GM12875 (cell line): ENCODE measurements around the gene DCLRE1B.

Experiments used
- H3K4me3 ChIP-seq: one replicate; pipeline ENCODE4 v1.5.1; 2011; ENCODE audit warnings: low read depth, low read length, control low read depth
- CTCF ChIP-seq: IDR thresholded peaks from 2 replicates; pipeline ENCODE4 v1.5.1; 2011; ENCODE audit warnings: low read depth, mild to moderate bottlenecking, control low read depth, inconsistent platforms, low read length, moderate library complexity, borderline replicate concordance; ENCODE audit not compliant: insufficient read depth

Gene DCLRE1B

GRCh38 chr1:113904674-113905434, at the start of gene DCLRE1B, which contains the start of gene AP4B1:
Gene DCLRE1B (plus strand): TSS chr1:113905326. CDS start chr1:113905587, 261 bp downstream.
Gene AP4B1 (minus strand): TSS chr1:113904799. CDS start chr1:113904717, 82 bp downstream.
- peak; percentile 68 for TF ChIP-seq CTCF
- peak within 1 kb of the TSS; percentile 75 for H3K4me3 ChIP-seq

DNA sequence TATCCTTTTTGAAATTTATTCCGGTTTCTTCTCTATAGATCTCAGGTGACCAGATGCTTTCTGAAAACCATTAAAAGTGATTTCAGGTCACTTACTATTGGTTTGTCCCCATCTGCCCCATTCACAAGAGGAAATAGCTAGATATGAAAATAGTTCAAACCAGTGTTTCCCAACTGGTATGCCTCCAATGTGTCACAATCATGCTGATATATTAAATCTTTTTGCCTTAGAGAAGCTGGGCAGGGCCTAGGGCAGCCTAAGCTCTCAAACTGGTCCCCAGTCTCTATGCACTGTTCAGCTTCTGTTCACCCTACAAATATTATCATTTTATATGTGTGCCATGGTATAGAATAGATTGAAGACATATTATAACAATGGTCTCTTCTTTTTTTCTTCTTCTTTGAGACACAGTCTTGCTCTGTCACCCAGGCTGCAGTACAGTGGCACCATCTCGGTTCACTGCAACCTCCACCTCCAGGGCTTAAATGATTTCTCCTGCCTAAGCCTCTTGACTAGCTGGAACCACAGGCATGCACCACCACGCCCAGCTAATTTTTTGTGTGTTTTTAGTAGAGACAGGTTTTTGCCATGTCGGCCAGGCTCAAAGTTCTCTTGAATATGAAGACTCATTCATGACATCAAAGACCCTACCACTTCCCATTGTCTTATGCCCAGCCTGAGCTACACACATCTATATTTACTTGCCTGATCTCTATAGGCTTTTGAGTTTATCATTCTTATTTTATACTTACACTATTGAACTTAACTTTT, 49.3 kb upstream of the DCLRE1B start:
- TF ChIP-seq CTCF, result no peak
- H3K4me3 ChIP-seq, result no peak overlapping the region

GRCh38 chr1:113856401-113856790, 48.7 kb upstream of the DCLRE1B start:
- H3K4me3 ChIP-seq, result no peak overlapping the region
- no peak for TF ChIP-seq CTCF

- no peak overlapping the region for H3K4me3 ChIP-seq
- no peak for TF ChIP-seq CTCF
These were observed 47.4 kb upstream of the DCLRE1B start for GRCh38 chr1:113857776-113858175.

GRCh38 chr1:113858418-113858817, 46.7 kb upstream of the DCLRE1B start:
- H3K4me3 ChIP-seq, result no peak overlapping the region
- no peak for TF ChIP-seq CTCF

- no peak overlapping the region for H3K4me3 ChIP-seq
- no peak for TF ChIP-seq CTCF
These were observed 46.1 kb upstream of the DCLRE1B start for GRCh38 chr1:113858982-113859381.
